Sigmoid colon (tissue), 4 donors: ENCODE results near the gene TKFC.

Experiments
- EP300 ChIP-seq, 4 donors: sonication (generic); formaldehyde crosslinking; IDR thresholded peaks; one replicate each; pipeline ENCODE4 v1.6.1; 2017; ENCODE audit warnings: antibody characterized with exemption in 4 of 4
- POLR2AphosphoS5 ChIP-seq, 4 donors: sonication (generic); formaldehyde crosslinking; IDR thresholded peaks; one replicate each; pipeline ENCODE4 v1.6.1; 2017; ENCODE audit warnings: antibody characterized with exemption in 4 of 4
- TF ChIP-seq, protein P1 (sequence below), 4 experiments: fragments of 450-650 bp in 3 of 4; fragments of 200-600 bp in 1 of 4; IDR thresholded peaks; one replicate each; pipeline ENCODE4 v1.5.1; 2016 to 2019; ENCODE audit warnings: antibody characterized with exemption in 4 of 4, mild to moderate bottlenecking in 3 of 4, moderate library complexity in 2 of 4

DNA sequence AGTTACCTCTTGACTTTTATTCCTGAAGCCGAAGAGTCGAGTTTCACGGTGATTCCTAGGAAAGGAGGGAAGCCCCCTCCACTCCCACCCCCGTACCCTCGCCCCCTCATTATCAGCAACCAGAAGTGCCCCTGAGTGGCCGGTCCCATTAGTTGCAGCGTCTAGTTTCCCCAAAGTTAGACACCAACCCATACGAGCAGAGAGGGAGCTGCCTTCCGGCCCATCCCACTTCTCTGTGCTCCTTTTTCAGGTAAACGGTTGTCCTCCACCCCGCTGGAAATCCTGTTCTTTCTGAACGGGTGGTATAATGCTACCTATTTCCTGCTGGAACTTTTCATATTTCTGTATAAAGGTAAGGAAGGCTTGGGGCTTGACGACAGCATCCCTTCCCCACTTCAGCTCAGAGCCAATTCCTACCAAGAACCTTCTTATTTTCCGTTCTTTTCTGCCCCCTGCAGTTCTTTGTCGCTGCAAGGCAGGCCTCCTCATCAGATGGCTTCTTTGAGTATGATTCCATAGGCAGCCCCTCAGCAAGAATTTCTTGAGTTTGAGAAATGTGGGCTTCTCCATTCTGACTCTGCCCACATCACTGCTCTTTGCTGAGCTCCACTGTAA lies 60.1 kb downstream of the TKFC start:
- TF ChIP-seq, protein P1, sequence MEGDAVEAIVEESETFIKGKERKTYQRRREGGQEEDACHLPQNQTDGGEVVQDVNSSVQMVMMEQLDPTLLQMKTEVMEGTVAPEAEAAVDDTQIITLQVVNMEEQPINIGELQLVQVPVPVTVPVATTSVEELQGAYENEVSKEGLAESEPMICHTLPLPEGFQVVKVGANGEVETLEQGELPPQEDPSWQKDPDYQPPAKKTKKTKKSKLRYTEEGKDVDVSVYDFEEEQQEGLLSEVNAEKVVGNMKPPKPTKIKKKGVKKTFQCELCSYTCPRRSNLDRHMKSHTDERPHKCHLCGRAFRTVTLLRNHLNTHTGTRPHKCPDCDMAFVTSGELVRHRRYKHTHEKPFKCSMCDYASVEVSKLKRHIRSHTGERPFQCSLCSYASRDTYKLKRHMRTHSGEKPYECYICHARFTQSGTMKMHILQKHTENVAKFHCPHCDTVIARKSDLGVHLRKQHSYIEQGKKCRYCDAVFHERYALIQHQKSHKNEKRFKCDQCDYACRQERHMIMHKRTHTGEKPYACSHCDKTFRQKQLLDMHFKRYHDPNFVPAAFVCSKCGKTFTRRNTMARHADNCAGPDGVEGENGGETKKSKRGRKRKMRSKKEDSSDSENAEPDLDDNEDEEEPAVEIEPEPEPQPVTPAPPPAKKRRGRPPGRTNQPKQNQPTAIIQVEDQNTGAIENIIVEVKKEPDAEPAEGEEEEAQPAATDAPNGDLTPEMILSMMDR (IDR thresholded peaks at IDR 0.05), result no peak
- TF ChIP-seq POLR2AphosphoS5 (IDR thresholded peaks at IDR 0.05), result no peak
- TF ChIP-seq EP300 (IDR thresholded peaks at IDR 0.05), result no peak
